ENCODE measurements around the gene POC1A.

- TF ChIP-seq CTCF (IDR thresholded peaks at IDR 0.05; ENCODE audit: poor library complexity, severe bottlenecking) (no peak), SMC3 (conservative IDR thresholded peaks at IDR 0.05; ENCODE audit: poor library complexity) (no peak), POLR2AphosphoS5 (IDR thresholded peaks at IDR 0.05) (no peak), RAD21 (conservative IDR thresholded peaks at IDR 0.05) (no peak), EZH2 (IDR thresholded peaks at IDR 0.05; ENCODE audit: borderline replicate concordance, insufficient read depth, low read length, poor library complexity, severe bottlenecking) (no peak), TAF1 (IDR thresholded peaks at IDR 0.05; ENCODE audit: low read depth) (no peak), EP300 (conservative IDR thresholded peaks at IDR 0.05; ENCODE audit: poor library complexity, severe bottlenecking) (no peak)
- TF ChIP-seq, protein P1, sequence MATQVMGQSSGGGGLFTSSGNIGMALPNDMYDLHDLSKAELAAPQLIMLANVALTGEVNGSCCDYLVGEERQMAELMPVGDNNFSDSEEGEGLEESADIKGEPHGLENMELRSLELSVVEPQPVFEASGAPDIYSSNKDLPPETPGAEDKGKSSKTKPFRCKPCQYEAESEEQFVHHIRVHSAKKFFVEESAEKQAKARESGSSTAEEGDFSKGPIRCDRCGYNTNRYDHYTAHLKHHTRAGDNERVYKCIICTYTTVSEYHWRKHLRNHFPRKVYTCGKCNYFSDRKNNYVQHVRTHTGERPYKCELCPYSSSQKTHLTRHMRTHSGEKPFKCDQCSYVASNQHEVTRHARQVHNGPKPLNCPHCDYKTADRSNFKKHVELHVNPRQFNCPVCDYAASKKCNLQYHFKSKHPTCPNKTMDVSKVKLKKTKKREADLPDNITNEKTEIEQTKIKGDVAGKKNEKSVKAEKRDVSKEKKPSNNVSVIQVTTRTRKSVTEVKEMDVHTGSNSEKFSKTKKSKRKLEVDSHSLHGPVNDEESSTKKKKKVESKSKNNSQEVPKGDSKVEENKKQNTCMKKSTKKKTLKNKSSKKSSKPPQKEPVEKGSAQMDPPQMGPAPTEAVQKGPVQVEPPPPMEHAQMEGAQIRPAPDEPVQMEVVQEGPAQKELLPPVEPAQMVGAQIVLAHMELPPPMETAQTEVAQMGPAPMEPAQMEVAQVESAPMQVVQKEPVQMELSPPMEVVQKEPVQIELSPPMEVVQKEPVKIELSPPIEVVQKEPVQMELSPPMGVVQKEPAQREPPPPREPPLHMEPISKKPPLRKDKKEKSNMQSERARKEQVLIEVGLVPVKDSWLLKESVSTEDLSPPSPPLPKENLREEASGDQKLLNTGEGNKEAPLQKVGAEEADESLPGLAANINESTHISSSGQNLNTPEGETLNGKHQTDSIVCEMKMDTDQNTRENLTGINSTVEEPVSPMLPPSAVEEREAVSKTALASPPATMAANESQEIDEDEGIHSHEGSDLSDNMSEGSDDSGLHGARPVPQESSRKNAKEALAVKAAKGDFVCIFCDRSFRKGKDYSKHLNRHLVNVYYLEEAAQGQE (IDR thresholded peaks at IDR 0.05; ENCODE audit: borderline replicate concordance), result no peak
Measured at GRCh38 chr3:52149726-52150125, 4.5 kb downstream of the POC1A start.

Measured in neural cell (in vitro differentiated cells).